HFF-Myc (cell line): ENCODE results near the gene LRRC15.

ENCODE experiments used
- DNase-seq: peaks from one replicate; pipeline ENCODE4 v3.0.0-alpha.2; 2011; ENCODE audit warnings: low read depth; ENCODE audit errors: extremely low read depth
- H3K4me3 ChIP-seq: replicated peaks from 2 replicates; pipeline ENCODE4 v1.5.1; 2011; ENCODE audit warnings: low read depth, mild to moderate bottlenecking, control low read depth, low read length
- CTCF ChIP-seq: IDR thresholded peaks from 2 replicates; pipeline ENCODE4 v1.5.1; 2012; ENCODE audit warnings: mild to moderate bottlenecking, low read depth, low read length, control low read depth; ENCODE audit errors: missing control alignments

Gene LRRC15

GRCh38 chr3:194395778-194396538 is 26.4 kb upstream of the LRRC15 start:
- H3K4me3 ChIP-seq = no peak overlapping the region
- no peak for DNase-seq
- no peak for TF ChIP-seq CTCF

- DNase-seq = no peak
- no peak for TF ChIP-seq CTCF
- H3K4me3 ChIP-seq = no peak overlapping the region
Measured at GRCh38 chr3:194395212-194395611, 25.7 kb upstream of the LRRC15 start.

GRCh38 chr3:194392576-194392975 is 23.0 kb upstream of the LRRC15 start:
- no peak overlapping the region for H3K4me3 ChIP-seq
- no peak for DNase-seq
- no peak for TF ChIP-seq CTCF

- no peak overlapping the region for H3K4me3 ChIP-seq
- DNase-seq = no peak
- TF ChIP-seq CTCF = no peak
Measured at GRCh38 chr3:194390835-194391234, 21.3 kb upstream of the LRRC15 start.

GRCh38 chr3:194389269-194389668 is 19.7 kb upstream of the LRRC15 start:
- H3K4me3 ChIP-seq = no peak overlapping the region
- no peak for TF ChIP-seq CTCF
- no peak for DNase-seq

GRCh38 chr3:194387926-194388418 is 18.4 kb upstream of the LRRC15 start:
- TF ChIP-seq CTCF = no peak
- no peak overlapping the region for H3K4me3 ChIP-seq
- no peak for DNase-seq
